HG03558 (cell line): ENCODE measurements around the gene ERO1B.
"Not testable (repeated sequence)": the region's sequence is repeated elsewhere in the genome, so short reads cannot be mapped to it uniquely, and the experiment has no call there.

ENCODE experiments used
- ATAC-seq: cut with Tn5 transposase; IDR thresholded peaks from one replicate; pipeline ENCODE4 v1.9.1; 2021; ENCODE audit warnings: moderate number of reproducible peaks; ENCODE audit not compliant: unreplicated experiment; ENCODE audit errors: extremely low read depth

ERO1B gene

GRCh38 chr1:236281654-236282424 lies at the start of gene ERO1B:
TSS of gene ERO1B (minus strand) at chr1:236281958. CDS start at chr1:236281783, 175 bp downstream.
- peak; percentile 49 for ATAC-seq

DNA sequence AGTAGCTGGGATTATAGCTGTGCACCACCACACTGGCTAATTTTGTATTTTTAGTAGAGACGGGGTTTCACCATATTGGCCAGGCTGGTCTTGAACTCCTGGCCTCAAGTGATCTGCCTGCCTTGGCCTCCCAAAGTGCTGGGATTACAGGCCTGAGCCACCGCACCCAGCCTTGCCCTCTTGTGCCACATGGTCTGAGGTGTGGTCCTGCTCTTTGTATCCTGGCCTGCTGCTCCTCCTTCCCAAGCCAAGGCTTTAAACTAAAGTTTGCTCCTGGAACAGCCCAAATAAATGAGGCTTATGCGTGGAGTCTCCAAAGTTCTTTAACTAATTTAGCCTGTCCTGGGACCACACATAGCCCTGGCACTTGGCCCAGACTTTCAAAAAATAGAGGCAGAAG lies 49.7 kb upstream of the ERO1B start:
- not testable (repeated sequence) for ATAC-seq

DNA sequence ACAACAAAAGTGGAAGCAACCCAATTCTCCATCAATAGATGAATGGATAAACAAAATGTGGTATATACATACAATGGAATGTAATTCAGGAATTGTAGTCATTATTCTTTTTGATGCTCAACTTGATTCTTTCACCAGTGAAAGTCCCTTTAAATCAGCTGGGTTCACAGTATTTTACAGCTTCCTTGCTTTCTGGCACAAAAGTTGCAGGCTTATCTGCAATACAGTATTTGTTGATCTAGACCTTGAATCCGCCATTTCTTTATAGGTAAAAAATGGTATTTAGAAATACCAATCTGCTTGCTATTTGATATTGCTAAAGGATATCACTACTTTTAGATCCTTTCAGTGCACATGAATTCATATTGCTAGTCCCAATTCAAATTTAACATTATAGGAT lies 44.7 kb upstream of the ERO1B start:
- ATAC-seq = no peak

- ATAC-seq = no peak
Observed at GRCh38 chr1:236325567-236325966, 43.8 kb upstream of the ERO1B start.

- no peak for ATAC-seq
Observed at GRCh38 chr1:236323819-236324411, 42.2 kb upstream of the ERO1B start.

GRCh38 chr1:236322566-236323409 lies 41.0 kb upstream of the ERO1B start:
- ATAC-seq = no peak

- no peak for ATAC-seq
Observed at GRCh38 chr1:236321101-236321500, 39.3 kb upstream of the ERO1B start.

GRCh38 chr1:236320671-236321070 lies 38.9 kb upstream of the ERO1B start:
- no peak for ATAC-seq

GRCh38 chr1:236320214-236320613 lies 38.5 kb upstream of the ERO1B start:
- no peak for ATAC-seq

DNA sequence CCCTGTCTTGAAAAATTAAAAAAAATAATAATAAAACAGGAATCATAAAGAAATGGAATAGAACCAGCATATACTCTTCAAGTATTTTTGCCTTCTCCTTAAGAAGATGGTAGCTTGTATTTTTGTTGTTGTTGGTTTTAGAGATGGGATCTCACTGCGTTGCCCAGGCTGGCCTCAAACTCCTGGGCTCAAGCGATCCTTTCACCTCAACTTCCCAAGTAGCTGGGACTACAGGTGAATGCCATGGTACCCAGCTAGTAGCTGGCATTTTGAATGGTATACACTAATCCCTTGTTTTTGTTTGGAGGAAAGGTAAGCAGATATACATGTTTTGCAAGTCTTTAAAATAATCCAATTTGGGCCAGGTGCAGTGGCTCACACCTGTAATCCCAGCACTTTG lies 34.7 kb upstream of the ERO1B start:
- no peak for ATAC-seq

- no peak for ATAC-seq
Observed at GRCh38 chr1:236315518-236315917, 33.8 kb upstream of the ERO1B start.

- ATAC-seq = no peak
Observed at GRCh38 chr1:236315092-236315491, 33.3 kb upstream of the ERO1B start.

GRCh38 chr1:236314050-236314449 lies 32.3 kb upstream of the ERO1B start:
- not testable (repeated sequence) for ATAC-seq

- ATAC-seq = no peak
Observed at GRCh38 chr1:236313427-236313826, 31.7 kb upstream of the ERO1B start.

DNA sequence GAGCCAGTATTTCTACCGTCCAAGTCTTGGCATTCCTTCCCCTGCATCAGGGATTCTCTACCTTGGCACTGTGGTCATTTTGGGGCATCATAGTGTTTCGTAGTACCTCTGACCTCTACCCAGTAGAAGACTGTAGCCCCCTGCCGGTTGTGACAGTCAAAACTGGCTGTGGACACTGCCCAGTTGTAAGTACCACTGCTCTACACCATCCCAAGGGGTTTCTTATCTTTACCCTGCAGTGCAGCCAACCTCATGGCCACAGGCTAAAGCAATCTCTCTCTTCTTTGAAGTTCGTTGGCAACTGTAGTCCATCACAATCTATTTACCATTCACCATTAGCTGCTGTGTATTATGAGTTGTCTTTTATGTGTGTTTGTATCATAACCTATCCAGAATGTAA lies 29.3 kb upstream of the ERO1B start:
- no peak for ATAC-seq

GRCh38 chr1:236308827-236309226 lies 27.1 kb upstream of the ERO1B start:
- ATAC-seq = no peak

DNA sequence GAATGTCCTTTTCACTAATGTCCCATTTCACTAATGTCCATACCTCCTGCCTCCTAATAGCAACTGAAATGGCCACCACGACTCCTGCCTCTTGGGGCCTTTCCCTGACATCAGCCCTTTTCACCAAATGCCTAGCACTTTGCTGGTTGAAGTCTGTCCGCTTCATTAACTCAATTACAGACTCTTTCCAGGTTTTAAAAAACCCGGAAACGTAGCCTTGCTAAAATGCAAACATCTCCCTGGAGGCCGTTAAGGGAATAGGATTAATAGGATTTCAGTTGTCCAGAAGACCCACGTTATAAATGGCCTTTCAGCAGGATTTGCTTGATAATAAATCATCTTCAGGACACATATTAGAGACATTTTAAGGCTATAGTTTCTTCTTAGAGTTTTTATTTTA lies 25.7 kb upstream of the ERO1B start:
- ATAC-seq = no peak

DNA sequence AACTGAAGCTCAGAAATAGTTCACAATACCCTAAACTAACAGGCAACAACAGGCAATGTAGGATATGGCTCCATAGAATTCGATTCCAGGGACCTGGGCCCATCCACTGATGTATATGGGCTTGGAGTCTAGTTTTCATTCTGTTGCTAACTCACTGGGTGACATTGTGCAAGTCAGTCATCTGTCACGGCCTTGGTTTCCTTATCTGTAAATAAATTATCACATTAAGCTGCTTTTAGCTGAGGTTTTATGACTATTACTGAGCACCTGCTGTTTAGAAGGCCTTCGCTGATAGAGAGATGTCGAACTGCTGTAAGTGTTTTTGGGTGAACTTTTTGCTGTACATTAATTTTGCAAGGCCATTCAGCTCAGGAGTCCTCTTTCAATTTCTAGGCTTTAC lies 22.9 kb upstream of the ERO1B start:
- ATAC-seq = no peak

DNA sequence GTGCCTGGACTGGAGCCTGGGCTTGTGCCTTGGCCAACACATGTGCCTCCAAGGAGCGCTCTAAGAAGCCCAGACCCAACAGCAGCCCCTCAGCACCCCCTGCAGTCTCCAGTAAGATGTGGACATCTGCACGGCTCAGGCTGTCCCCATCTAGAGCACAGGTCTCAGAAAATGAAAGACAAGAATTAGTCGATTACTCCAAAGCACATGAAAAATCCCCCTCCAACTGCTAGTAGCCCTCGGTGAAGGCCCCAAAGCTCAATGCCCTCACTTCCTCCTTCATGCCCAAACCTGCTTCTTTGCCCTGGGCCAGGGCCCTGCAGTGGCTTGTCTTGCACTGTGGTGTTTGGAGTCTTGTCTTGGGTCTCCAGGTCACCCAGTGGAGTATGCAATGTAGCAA lies 21.9 kb upstream of the ERO1B start:
- peak; percentile 40 for ATAC-seq

DNA sequence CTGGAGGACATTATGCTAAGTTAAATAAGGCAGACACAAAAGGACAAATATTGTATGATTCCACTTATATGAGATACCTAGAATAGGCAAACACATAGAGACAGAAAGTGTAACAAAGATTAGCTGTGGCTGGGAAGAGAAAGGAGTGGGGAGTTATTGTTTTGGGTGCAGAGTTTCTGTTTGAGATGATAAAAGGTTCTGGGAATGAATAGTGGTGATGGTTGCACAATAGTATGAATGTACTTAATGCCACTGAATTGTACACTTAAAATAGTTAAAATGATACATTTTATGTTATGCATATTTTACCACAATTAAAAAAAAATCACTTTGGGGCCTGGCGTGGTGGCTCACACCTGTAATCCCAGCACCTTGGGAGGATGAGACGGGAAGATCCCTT lies 21.2 kb upstream of the ERO1B start:
- ATAC-seq = no peak

DNA sequence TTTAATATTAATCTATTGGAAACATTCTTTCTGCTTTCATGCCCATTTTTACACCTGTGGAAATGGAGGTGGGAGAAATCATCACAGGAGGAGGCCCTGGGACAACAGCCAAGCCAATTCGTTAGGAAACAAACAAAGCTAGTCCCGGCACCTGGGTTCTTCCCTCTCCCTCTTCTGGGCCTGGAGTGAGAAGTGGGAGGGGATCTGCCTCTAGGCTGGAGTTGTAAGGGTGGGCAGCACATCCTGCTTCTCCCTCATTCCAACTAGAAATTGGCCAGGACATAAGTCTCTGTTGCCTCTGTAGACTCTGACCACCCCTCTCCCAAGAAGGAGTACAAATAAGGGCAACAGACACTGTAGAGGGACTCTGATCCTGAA lies 20.2 kb upstream of the ERO1B start:
- no peak for ATAC-seq
